GM18907 (cell line): Measurements from ENCODE around the gene OSCP1.

Experiments used
- ATAC-seq: cut with Tn5 transposase; IDR thresholded peaks from one replicate; pipeline ENCODE4 v1.9.1; 2021; ENCODE audit warnings: mild to moderate bottlenecking, moderate library complexity; ENCODE audit not compliant: unreplicated experiment

Gene OSCP1

GRCh38 chr1:36385410-36386264, 64.6 kb downstream of the OSCP1 start, which contains the start of gene STK40:
TSS of gene STK40 (minus strand) at chr1:36385924. CDS start at chr1:36361332, 24,592 bp downstream.
- peak; percentile 89 for ATAC-seq

GRCh38 chr1:36384542-36385409, 65.5 kb downstream of the OSCP1 start:
- ATAC-seq = peak; percentile 7

- ATAC-seq = no peak
Observed at GRCh38 chr1:36383240-36383639, 67.0 kb downstream of the OSCP1 start.

- no peak for ATAC-seq
Observed at GRCh38 chr1:36382669-36383068, 67.6 kb downstream of the OSCP1 start.

GRCh38 chr1:36382231-36382630, 68.0 kb downstream of the OSCP1 start:
- ATAC-seq = no peak

GRCh38 chr1:36381405-36381804, 68.8 kb downstream of the OSCP1 start:
- no peak for ATAC-seq

GRCh38 chr1:36380782-36381181, 69.5 kb downstream of the OSCP1 start:
- no peak for ATAC-seq

- ATAC-seq = no peak
Observed at GRCh38 chr1:36380143-36380619, 70.1 kb downstream of the OSCP1 start.

GRCh38 chr1:36377791-36378492, 72.3 kb downstream of the OSCP1 start:
- ATAC-seq = no peak

GRCh38 chr1:36372617-36373016, 77.6 kb downstream of the OSCP1 start:
- no peak for ATAC-seq

GRCh38 chr1:36369061-36369861, 81.0 kb downstream of the OSCP1 start:
- ATAC-seq = no peak
